HG03558 (cell line): ENCODE results near the gene TRHDE.
"Not testable (repeated sequence)": the region's sequence is repeated elsewhere in the genome, so short reads cannot be mapped to it uniquely, and the experiment has no call there.

Experiments used
- ATAC-seq: cut with Tn5 transposase; IDR thresholded peaks from one replicate; pipeline ENCODE4 v1.9.1; 2021; ENCODE audit warnings: moderate number of reproducible peaks; ENCODE audit not compliant: unreplicated experiment; ENCODE audit errors: extremely low read depth

The TRHDE gene

DNA sequence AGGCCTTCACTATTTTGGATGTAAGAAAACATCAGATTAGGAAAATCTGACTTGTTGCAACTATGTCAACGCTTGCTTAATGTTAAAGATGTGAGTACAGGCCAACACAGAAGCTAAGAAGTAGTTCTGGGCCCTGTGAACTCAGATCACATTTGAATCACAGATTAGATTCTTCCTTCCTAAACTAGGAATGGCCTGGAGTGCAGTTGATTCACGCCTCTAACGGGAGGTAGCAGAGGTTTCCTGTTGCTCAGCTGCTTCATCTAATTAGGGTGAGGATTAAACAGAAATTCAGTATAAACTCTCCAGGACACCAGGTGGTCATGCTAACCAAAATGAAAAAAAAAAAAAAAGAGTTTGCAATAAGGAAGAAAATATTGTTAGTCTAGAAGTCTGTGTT is 314.3 kb downstream of the TRHDE start:
- ATAC-seq: no peak

DNA sequence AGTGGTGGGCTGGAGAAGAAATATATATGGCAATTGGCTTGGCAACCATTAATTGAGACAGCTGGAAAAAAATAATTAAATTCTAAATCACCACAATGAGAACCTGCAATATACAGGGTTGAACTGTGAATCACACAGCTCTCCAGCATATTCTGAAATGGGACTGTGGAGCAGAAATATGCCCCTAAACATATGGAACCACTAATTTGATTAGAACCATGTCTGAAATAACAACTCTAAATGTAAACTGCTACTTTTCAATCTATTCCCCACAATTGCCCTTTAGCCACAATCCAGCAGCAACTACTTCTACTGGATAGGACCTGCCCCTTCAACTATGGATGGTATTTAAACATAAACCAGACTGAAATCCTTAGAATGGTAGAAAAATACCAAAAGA is 330.4 kb downstream of the TRHDE start:
- no peak for ATAC-seq

DNA sequence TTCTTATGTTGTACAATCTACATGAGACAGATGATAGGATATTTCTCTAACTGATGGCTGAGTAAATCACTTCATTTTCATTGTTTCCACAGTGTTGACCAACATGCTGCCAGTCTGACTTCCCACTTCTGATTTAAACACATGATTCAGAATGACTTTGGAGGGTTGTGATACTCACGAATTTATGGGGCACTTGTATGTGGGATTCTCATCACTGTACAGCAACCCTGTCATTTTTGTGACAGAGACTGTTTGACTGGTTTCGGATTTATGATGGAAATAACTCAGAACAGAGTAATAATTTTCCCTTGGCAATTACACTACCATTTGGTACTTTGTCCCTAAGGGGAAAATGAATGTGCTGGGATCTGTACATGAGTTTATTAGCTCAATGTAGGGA is 333.8 kb downstream of the TRHDE start:
- no peak for ATAC-seq

DNA sequence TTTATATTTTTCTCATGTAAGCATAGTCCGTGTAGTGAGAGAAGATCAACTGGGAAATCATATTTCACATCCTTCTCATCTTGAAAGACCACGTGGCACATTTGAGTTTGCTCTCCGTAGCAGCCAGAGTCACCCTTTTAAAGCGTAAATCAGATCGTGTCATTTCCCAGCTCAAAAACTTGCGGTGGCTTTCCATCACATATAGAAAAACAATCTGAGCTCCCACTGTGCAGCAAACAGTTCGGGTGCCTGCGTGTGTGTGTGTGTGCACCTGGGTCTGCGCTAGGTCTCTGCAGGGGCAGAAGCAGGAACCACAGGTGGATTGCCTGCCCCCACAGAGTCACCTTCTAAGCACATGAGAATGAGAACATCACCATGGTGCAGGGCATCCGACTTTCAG is 338.2 kb downstream of the TRHDE start:
- ATAC-seq: no peak

DNA sequence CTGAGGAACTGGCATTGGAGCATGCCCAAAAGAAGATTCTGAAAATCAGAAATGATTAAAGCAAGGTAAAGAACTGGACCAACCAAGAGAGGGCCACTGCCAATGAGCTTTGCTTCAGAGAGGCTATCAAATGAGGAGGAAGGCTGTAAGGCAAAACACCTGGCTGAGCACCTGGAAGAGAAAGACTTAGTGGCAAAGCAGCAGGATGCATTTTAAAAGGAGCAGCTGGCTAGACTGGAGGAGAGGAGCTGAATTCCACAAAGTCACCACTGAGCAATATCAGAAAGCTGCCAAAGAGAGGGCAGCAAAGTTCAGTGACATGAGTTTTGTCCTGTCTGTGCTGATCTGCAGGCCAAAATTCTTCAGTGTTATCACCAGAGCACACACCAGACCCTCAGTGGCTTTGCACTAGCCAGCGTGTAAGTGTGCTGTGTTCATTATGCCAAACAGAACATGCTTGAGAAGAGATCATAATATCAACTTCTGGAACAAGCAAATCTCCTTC is 338.7 kb downstream of the TRHDE start:
- ATAC-seq: no peak

DNA sequence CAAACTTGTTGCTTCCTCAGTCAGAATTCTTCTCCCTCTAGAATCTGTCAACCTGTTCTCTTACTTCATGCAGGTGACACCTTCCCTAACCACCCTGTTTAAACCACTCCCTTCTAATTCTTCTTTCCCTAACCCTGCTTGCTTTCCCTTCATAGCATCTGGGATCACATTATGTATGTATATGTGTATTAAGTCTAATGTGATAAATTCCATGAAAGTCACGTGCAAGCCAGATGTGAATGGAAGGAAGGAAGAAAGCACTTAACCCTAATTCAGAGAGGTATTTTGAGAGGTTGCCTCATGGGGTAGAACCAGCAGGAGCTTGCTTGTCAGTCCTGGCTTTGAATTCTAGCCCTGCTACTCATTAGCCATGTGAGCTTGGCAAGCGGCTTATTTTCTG is 340.0 kb downstream of the TRHDE start:
- ATAC-seq: no peak

DNA sequence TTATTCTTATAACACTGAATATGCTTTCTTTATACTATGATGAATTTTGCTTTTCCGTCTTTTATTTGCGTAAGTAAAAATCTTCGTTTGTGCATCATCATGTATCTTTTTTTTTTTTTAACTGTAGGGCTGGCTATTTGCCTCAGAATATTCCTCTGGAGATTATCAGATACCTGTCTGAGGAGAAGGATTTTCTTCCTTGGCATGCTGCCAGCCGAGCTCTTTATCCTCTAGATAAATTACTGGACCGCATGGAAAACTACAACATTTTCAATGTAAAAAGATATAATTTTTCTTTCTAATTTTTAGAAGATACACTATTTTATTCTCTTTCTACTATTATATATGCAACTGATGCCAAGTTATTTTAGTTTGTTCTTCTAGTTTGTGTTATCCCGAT is 346.6 kb downstream of the TRHDE start:
- ATAC-seq: no peak

DNA sequence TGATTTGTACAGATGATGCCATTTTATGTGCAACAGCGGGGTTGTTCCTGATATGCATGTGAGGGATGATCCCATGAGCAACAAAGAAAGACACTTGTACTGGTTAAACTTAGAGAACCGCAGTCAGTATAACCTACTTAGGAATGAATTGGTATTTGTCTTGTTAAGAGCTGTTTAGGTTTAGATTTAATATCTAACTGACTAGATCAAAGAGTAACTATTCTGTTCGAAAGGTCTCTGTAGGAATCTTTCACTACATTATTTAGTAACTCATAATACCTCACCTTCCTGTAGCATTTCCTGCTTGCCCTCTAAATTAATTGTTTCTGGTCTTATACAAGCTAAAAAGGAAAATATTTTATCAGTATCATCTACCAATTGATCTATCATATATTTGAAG is 350.4 kb downstream of the TRHDE start:
- ATAC-seq: peak; percentile 47

DNA sequence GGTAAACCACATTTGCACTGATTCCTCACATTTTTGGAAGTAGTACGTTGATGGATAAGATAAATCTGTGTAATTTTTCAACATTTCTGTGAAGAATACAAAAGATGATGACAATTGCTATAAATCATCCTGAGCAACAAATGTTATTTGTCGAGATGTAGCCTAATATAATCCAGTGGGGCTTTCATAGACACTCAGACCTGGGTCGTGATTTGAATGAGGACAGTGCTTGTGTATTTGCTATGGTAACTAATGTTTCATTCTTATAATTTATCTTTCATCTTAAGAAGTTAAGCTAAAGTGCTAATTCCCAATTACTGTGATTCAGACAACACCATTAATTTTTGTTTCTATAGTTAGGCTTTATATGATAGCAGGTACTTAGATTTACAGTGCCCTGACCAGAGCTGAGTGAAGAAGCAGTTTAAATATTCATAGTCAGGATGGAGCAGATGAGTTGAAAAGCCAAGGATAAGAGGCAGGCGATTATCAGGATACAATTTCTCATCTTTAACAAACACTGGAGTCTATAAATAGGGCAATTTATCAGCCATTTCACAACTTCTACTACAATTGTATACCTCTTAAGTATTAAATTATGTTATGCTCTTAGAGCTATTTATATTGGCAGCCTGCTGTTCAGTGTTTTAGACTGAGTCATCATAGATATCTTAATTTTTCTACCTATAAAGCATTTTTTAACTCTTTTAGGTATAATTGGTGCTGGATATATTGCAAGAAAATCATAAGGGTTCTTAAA is 359.9 kb downstream of the TRHDE start:
- ATAC-seq: no peak

DNA sequence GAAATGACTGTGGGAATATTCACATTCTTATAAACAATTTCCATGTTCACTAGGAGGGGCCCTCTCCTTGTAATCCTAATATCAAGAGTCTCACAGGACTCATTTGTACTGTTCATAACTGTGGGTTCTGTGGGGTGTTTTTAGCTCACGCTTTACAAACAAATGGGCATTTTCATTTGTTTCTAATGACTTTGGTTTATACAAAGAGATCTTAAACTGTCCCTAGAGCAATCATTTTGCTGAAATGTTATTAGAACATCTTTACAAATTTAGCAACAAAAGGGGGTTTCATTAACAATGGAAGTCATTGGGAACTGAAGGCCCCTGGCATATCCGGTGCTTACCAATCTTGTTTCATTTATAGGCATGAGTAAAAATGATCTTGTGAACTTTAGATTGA is 370.5 kb downstream of the TRHDE start:
- no peak for ATAC-seq

DNA sequence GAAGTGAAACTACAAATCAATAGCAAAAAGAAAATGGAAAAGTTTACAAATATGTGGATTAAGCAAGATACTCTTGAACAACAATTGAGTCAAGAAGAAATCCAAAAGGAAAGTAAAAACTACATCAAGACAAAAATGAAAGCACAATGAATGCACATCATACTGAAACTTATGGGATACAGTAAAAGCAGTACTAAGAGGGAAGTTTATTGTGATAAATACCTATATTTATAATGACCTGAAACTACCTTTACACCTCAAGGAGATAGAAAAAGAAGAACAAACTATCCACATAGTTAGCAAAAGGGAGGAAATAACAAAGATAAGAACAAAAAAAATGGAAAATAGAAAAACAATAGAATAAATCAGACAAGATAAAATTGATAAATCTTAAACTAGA is 375.0 kb downstream of the TRHDE start:
- ATAC-seq: no peak

DNA sequence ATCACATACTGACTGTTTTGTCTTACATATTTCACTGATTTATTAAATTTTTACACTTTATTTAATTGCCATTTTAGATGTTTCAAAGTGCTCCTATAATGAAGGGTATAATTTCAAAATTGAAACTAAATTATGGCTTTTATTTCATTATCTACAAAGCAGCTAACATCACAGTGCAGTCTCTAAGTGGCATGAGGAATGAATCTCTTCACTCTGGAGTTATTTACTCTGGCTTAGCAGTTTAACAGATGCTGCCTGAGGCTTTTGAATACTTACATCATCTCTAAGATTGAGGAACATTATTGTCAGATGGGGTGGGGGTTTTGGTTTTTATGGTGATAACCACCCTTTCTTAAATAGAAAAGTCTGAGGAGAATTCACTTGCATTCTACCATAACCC is 386.4 kb downstream of the TRHDE start:
- no peak for ATAC-seq

DNA sequence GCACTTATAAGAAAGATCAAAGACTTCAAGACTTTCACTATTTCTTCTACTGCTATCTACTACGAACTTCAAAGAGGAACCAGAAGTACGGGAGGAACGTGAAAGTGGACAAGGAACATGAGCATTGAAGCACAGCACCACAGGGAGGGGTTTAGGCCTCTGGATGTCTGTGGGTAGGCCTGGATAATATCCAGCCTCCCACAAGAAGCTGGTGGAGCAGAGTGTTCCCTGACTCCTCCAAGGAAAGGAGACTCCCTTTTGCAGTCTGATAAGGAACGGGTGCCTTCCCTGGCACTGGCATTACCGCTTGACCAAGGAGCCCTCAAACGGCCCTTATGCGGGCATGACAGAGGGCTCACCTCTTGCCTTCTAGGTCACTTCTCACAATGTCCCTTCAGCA is 388.0 kb downstream of the TRHDE start:
- ATAC-seq: not testable (repeated sequence)

DNA sequence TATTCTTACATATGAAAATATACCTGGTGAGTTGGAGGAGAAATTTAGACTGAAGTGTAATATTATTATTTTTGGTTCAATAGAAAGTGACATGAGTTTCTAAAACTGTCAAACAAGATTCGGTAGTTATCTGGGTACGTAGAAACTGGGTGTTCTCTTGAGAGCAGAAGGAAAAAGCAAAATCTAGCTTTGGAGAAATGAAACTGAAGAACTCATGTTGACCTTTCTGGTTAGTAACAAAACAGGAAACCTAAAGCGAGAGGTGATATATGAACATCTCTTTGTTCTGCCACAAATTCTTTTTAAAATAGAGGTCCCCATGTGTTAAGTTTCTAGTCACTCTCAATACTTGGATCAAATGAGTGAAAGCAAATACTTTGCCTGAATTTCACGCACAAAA is 401.7 kb downstream of the TRHDE start:
- peak; percentile 68 for ATAC-seq

DNA sequence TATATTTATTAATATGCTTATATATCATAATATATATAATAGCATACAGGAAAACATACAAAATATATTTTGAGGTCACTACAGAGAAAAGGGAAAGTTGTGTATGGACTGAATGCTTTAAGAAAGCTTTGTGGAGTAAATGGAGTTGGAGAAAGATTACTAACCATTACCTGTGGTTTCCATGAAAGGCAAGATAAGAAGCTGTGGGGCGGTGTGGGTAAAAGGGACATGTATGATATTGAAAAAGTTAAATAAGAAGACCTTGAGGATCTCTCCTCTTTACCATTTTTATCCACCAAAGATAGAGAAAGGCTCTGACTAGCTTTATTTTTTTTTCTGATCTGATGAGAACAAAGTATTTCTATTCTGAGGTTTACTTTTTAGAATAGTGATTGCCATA is 404.4 kb downstream of the TRHDE start:
- no peak for ATAC-seq

DNA sequence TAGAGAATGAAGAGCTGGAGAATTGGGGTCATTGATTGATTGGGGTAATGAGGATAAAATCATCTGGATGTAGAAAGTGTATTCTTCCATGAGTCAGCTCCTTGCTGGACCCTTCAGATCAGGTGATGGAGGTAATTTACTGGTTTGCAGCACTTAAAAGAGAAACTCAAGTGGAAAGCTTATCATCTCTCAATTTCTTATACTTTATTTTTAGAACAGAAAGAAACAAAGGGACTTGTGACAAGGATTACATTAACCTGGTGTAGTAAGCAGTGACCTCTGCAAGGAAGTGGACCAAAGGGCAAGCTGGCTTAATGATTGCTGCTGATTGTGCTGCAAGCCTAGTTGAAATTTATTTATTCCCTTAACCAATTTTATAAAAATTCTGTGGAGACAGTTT is 405.0 kb downstream of the TRHDE start:
- no peak for ATAC-seq

DNA sequence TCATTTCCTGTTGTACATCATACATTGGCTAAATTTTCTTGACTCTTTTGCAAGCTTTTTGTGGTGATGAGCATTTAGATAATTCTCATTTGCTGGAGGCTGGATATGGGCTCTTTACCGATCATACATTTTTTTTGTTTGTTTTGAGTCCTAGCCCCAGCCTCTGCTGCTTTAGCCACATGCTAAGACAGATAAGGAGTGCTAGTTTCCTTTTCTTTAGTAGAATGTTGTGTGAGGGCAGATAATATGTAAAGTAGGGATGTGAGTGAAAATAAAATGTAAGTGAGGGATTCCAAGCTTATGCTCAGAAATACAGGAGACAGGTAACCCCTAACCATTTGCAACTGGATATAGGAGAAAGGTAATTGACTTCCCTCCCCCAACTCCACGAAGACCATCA is 405.7 kb downstream of the TRHDE start:
- ATAC-seq: no peak

DNA sequence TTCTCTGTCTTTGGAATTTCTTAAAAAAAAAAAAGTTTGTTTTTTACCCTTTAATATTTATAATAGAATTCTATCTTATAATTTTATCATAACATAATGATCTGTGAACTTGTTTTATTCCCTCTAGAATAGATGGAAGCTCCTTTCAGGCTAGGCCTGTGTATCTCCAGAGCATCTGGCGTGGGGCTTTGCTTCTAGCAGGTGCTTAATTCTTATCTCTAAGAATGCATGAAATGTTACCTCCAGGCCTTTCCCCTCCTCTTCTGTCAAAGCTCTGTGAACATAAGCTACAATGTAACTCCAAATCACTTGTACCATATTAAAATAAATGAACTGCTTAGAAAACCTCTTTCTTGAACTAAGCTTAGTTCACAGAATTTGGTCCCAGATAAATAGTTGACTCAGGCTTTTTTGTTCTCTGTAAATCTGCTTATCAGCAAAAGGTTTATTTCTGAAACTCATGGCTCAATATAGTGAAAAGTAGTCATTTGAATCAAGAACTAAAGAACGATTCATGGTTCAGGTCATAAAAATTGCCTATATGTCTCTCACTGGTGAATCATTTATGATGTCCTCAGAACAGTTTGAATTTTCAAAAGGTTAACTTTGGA is 407.1 kb downstream of the TRHDE start:
- ATAC-seq: no peak

DNA sequence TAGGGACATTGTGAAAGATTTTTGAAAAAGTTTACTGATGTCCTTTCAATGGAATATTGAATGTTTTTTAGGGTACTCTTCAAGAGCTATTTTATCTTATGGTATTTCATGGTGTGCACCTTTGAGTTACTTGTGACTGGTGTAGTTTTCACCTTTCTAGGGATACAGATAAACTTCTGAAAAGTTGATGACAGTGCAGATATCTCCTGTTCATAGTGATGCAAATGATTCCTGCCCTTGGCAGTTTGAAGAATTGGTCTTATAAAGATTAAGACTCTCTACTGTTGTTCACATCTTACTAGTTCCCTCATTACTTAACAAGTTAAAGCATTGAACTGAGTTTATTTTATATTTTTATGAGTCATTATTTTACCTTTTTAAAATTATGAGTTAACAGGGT is 408.9 kb downstream of the TRHDE start:
- ATAC-seq: no peak

DNA sequence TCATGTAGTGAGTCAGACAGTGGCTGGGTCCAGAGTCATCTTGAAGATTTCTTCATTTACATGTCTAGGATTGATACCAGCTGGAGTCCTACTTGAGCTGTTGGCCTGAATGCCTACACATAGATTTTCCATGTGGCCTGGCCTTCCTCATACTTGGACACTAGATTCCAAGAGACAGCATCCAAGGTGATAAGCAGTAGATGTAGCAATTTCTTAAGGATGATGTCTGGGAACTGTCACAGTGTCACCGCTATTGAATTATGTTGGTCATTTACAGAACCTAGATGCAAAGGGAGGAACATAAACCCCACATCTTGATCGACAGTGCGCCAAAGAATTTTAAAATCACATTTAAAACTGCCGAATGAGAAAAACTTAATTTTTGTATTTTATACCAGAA is 412.3 kb downstream of the TRHDE start:
- no peak for ATAC-seq

DNA sequence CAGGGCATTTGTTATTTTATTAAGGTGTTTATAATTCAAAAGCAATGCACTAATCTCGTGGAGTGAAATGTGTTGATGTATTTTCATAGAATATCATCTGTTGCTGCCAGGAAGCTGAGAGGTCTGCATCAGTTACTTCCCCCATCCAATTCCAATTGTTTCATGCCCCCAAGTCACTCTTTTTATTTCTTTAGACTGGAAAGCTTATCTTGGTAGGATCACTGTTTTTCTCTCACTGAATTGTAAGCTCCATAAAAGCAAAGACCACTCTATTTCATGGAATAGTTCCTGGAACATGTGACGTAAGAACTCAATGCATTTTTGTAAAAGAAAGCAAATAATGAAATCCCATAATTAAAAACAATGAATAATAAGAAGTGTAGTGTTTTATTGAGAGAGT is 420.2 kb downstream of the TRHDE start:
- no peak for ATAC-seq

DNA sequence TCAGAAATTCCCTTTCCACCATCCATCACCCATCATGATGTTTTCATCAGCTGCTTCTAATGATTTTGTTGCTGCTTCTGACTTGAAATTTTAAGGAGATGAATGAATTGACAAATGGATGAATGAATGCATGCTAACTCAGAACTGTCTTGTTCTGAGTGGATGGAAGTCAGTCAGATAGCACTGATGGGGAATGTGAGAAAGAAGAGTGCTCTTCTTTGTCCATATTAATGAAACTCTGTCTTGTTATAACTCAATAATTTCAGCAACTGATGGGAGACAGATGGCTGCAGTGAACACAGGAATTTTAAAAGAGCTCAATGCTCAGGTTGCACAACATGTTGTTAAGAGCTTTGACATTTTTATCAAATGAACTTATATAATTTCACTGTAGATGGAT is 422.0 kb downstream of the TRHDE start:
- no peak for ATAC-seq
